ENCODE measurements around the gene USP47. TPM values are rescaled to one million over a fixed set of nuclear protein-coding genes. Genes with fewer than 3 reads are reported as not detected.

USP47 gene
- total RNA-seq, 1 donor from 2014 or later: 71.7 TPM

DNA sequence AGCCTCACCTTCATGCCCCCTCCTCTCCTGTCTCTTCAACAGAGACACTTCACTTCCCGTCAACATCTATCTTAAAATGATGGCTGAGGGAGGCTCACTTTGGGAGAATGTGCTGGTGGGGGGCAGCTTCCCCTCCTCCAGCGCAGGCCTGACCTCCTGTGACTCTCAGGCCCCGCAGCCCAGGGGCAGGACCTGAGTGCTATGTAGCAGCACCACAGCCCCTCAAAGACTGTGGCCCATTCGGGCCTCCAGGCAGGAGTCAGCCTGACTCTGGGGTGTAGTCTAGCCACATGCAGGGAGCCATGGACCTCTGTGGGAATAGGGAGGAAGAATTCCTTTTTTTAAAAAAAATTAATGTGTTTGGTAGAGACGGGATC, 123.0 kb downstream of the USP47 start:
- H3K4me2 ChIP-seq: no peak overlapping the region
- Mint-ChIP-seq H3K27ac (no peak overlapping the region), H3K4me3 (no peak overlapping the region), H3K9me3 (no peaks in the 10 kb centered on the region), H3K4me1 (peaks cover 29% of the 10 kb centered on the region), H3K27me3 (ENCODE audit: insufficient read depth, low read depth) (peaks cover 6% of the 10 kb centered on the region), H3K36me3 (peaks cover 31% of the 10 kb centered on the region)
- H3K4me3 ChIP-seq: no peak overlapping the region
- TF ChIP-seq, protein P1, sequence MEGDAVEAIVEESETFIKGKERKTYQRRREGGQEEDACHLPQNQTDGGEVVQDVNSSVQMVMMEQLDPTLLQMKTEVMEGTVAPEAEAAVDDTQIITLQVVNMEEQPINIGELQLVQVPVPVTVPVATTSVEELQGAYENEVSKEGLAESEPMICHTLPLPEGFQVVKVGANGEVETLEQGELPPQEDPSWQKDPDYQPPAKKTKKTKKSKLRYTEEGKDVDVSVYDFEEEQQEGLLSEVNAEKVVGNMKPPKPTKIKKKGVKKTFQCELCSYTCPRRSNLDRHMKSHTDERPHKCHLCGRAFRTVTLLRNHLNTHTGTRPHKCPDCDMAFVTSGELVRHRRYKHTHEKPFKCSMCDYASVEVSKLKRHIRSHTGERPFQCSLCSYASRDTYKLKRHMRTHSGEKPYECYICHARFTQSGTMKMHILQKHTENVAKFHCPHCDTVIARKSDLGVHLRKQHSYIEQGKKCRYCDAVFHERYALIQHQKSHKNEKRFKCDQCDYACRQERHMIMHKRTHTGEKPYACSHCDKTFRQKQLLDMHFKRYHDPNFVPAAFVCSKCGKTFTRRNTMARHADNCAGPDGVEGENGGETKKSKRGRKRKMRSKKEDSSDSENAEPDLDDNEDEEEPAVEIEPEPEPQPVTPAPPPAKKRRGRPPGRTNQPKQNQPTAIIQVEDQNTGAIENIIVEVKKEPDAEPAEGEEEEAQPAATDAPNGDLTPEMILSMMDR (IDR thresholded peaks at IDR 0.05): no peak
- TF ChIP-seq EZH2 (IDR thresholded peaks at IDR 0.05) (no peak), EZH2phosphoT487 (IDR thresholded peaks at IDR 0.05) (no peak)
- H4K20me1 ChIP-seq (ENCODE audit: low read depth): no peaks in the 10 kb centered on the region
- no peaks in the 10 kb centered on the region for H3K9me3 ChIP-seq (ENCODE audit: low read depth)
- no peak overlapping the region for H2AFZ ChIP-seq (replicated peaks)
- H3K4me1 ChIP-seq: peaks cover 5% of the 10 kb centered on the region
- no peaks in the 10 kb centered on the region for H3K79me2 ChIP-seq (ENCODE audit: low read depth)
- H3F3A ChIP-seq (ENCODE audit: low read depth): no peaks in the 10 kb centered on the region
- no peaks in the 10 kb centered on the region for H3K27me3 ChIP-seq
- H3K36me3 ChIP-seq: no peaks in the 10 kb centered on the region
- no peak overlapping the region for H3K9ac ChIP-seq
- DNase-seq (ENCODE audit: low spot score): no peak
- no peak overlapping the region for H3K27ac ChIP-seq

DNA sequence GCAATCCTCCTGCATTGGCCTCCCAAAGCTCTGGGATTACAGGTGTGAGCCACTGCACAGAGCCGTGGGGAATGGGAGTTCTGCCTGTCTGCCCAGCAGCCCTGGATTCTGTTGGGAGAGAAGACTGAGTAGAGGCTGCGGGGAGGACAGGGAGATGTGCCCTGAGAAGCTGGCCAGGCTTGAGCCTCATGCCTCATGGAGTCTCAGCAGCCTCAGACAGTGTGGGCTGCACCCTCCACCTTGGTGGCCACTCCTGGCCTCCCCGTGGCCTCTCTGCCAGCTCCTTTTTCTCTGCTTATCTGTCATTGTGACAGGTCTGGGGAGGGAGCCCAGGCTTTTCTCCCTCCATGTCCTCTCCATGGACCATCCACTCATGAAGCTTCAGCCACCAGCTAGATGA, 123.4 kb downstream of the USP47 start:
- Mint-ChIP-seq H3K36me3 (peaks cover 27% of the 10 kb centered on the region), H3K27ac (no peak overlapping the region)
- H3K9me3 ChIP-seq (ENCODE audit: low read depth): no peaks in the 10 kb centered on the region

DNA sequence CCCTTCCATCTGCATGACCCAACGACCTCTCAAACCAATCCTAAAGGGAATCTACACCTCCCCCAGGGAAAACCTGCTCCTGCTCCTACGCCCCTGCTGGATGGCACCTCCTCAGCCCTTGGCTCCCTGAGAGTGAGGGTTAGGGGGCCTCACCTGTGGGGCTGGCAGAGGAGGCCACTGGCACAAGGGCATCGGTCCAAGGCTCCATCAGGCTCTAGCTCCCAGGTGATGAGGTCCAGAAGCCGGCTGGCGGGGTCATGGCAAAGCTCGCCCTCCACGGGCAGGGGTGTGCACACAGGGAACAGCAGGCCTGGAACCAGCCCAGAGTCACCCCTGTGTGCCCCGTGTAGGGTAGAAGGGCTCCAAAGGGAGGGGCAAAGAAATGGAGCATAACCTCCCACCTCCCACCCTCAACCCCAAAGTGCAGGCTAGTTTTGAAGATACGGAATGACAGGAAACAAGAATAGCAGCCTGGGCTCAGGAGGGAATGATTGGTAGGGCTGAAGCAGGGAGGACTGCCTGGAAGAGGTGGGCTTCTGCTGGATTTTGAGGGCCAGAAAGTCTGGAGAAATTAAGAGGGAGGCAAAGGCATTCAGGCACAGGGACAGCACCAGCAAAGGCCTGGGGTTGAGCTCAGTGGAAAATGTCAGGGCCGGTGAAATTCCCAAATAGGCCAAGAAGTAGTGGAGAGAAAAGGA, 124.0 kb downstream of the USP47 start:
- Histone ChIP-seq H4K20me1 (ENCODE audit: low read depth) (no peaks in the 10 kb centered on the region), H3K9me3 (ENCODE audit: low read depth) (no peaks in the 10 kb centered on the region)
- no peak overlapping the region for H3K27ac Mint-ChIP-seq

More for the DNA sequence above, 123.4 kb downstream of the USP47 start:
- H3K27me3 ChIP-seq: no peaks in the 10 kb centered on the region
- TF ChIP-seq, protein P1 (IDR thresholded peaks at IDR 0.05): no peak
- no peak for TF ChIP-seq EZH2phosphoT487 (IDR thresholded peaks at IDR 0.05)
- no peak for TF ChIP-seq EZH2 (IDR thresholded peaks at IDR 0.05)
- H3K9ac ChIP-seq: no peak overlapping the region
- no peaks in the 10 kb centered on the region for H4K20me1 ChIP-seq (ENCODE audit: low read depth)
- no peaks in the 10 kb centered on the region for H3K79me2 ChIP-seq (ENCODE audit: low read depth)
- H3K27ac ChIP-seq: no peak overlapping the region
- H3K4me3 Mint-ChIP-seq: no peak overlapping the region
- no peaks in the 10 kb centered on the region for H3K9me3 Mint-ChIP-seq
- no peak for DNase-seq (ENCODE audit: low spot score)
- H3K4me3 ChIP-seq: no peak overlapping the region
- H3K36me3 ChIP-seq: no peaks in the 10 kb centered on the region
- no peak overlapping the region for H3K4me2 ChIP-seq
- peaks cover 6% of the 10 kb centered on the region for H3K27me3 Mint-ChIP-seq (ENCODE audit: insufficient read depth, low read depth)
- H2AFZ ChIP-seq (replicated peaks): no peak overlapping the region
- peaks cover 9% of the 10 kb centered on the region for H3K4me1 ChIP-seq
- H3F3A ChIP-seq (ENCODE audit: low read depth): no peaks in the 10 kb centered on the region
- H3K4me1 Mint-ChIP-seq: peaks cover 31% of the 10 kb centered on the region

More for the DNA sequence above, 124.0 kb downstream of the USP47 start:
- Histone ChIP-seq H3K27ac (no peak overlapping the region), H3K27me3 (no peaks in the 10 kb centered on the region), H3K36me3 (no peaks in the 10 kb centered on the region), H3K4me3 (no peak overlapping the region), H3K9ac (no peak overlapping the region), H2AFZ (replicated peaks) (no peak overlapping the region), H3K4me1 (peaks cover 10% of the 10 kb centered on the region), H3K79me2 (ENCODE audit: low read depth) (no peaks in the 10 kb centered on the region), H3K4me2 (no peak overlapping the region), H3F3A (ENCODE audit: low read depth) (no peaks in the 10 kb centered on the region)
- H3K4me1 Mint-ChIP-seq: peaks cover 35% of the 10 kb centered on the region
- no peak overlapping the region for H3K4me3 Mint-ChIP-seq
- peaks cover 6% of the 10 kb centered on the region for H3K27me3 Mint-ChIP-seq (ENCODE audit: insufficient read depth, low read depth)
- H3K9me3 Mint-ChIP-seq: no peaks in the 10 kb centered on the region
- no peak for DNase-seq (ENCODE audit: low spot score)
- TF ChIP-seq, protein P1 (IDR thresholded peaks at IDR 0.05): no peak
- TF ChIP-seq EZH2phosphoT487 (IDR thresholded peaks at IDR 0.05): no peak
- peaks cover 23% of the 10 kb centered on the region for H3K36me3 Mint-ChIP-seq

Measured in neural progenitor cell (in vitro differentiated cells).